Panc1 (cell line): ENCODE results near the gene LCE3A.

Experiments used
- POLR2AphosphoS5 ChIP-seq: IDR thresholded peaks from 2 replicates; pipeline ENCODE4 v1.6.1; 2012; ENCODE audit warnings: mild to moderate bottlenecking, low read depth, low read length, moderate library complexity
- SIN3A ChIP-seq: IDR thresholded peaks from 2 replicates; pipeline ENCODE4 v1.6.1; 2012; ENCODE audit warnings: low read depth, mild to moderate bottlenecking, low read length, moderate library complexity, borderline replicate concordance; ENCODE audit not compliant: insufficient read depth
- TCF7L2 ChIP-seq: IDR thresholded peaks from 2 replicates; pipeline ENCODE4 v1.6.1; 2011; ENCODE audit warnings: mild to moderate bottlenecking, low read depth, low read length, inconsistent platforms
- TF ChIP-seq, protein P1 (sequence below): fragments of 450-650 bp; IDR thresholded peaks from 2 replicates; pipeline ENCODE4 v1.5.1; 2017; ENCODE audit warnings: mild to moderate bottlenecking
- TF ChIP-seq, protein P2 (sequence below), 2 experiments: IDR thresholded peaks; 2 replicates each; pipeline ENCODE4 v1.6.1; 2011 to 2012; ENCODE audit warnings: low read depth in 2 of 2, control low read depth in 1 of 2, low read length in 1 of 2, mild to moderate bottlenecking in 1 of 2, moderate library complexity in 1 of 2; ENCODE audit not compliant: insufficient read depth in 1 of 2

DNA sequence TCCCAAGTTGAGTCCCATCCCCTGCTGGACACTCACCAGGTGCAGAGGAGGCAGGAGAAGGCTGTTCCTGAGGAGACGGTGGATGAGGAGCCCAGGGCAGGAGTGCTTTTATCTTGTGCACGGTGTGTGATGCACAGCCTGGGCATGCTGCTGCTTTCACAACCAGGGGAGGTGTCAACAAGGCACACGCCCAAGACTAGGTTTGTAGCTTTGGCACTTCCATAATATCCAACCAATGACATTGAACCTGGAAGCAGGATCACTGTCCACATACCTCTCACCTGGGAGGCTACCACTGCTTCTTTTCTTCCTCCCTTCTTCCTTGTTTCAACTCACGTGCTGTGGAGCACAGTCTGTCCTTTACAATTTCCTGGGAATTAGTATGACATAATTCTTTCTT is 42.5 kb downstream of the LCE3A start, which contains the start of gene LCE3D:
- TF ChIP-seq, protein P1, sequence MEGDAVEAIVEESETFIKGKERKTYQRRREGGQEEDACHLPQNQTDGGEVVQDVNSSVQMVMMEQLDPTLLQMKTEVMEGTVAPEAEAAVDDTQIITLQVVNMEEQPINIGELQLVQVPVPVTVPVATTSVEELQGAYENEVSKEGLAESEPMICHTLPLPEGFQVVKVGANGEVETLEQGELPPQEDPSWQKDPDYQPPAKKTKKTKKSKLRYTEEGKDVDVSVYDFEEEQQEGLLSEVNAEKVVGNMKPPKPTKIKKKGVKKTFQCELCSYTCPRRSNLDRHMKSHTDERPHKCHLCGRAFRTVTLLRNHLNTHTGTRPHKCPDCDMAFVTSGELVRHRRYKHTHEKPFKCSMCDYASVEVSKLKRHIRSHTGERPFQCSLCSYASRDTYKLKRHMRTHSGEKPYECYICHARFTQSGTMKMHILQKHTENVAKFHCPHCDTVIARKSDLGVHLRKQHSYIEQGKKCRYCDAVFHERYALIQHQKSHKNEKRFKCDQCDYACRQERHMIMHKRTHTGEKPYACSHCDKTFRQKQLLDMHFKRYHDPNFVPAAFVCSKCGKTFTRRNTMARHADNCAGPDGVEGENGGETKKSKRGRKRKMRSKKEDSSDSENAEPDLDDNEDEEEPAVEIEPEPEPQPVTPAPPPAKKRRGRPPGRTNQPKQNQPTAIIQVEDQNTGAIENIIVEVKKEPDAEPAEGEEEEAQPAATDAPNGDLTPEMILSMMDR: no peak
- TF ChIP-seq, protein P2, sequence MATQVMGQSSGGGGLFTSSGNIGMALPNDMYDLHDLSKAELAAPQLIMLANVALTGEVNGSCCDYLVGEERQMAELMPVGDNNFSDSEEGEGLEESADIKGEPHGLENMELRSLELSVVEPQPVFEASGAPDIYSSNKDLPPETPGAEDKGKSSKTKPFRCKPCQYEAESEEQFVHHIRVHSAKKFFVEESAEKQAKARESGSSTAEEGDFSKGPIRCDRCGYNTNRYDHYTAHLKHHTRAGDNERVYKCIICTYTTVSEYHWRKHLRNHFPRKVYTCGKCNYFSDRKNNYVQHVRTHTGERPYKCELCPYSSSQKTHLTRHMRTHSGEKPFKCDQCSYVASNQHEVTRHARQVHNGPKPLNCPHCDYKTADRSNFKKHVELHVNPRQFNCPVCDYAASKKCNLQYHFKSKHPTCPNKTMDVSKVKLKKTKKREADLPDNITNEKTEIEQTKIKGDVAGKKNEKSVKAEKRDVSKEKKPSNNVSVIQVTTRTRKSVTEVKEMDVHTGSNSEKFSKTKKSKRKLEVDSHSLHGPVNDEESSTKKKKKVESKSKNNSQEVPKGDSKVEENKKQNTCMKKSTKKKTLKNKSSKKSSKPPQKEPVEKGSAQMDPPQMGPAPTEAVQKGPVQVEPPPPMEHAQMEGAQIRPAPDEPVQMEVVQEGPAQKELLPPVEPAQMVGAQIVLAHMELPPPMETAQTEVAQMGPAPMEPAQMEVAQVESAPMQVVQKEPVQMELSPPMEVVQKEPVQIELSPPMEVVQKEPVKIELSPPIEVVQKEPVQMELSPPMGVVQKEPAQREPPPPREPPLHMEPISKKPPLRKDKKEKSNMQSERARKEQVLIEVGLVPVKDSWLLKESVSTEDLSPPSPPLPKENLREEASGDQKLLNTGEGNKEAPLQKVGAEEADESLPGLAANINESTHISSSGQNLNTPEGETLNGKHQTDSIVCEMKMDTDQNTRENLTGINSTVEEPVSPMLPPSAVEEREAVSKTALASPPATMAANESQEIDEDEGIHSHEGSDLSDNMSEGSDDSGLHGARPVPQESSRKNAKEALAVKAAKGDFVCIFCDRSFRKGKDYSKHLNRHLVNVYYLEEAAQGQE (IDR thresholded peaks at IDR 0.05; ENCODE audit: insufficient read depth in 1 of 2, low read depth in 2 of 2, low read length in 1 of 2): no peak
- TF ChIP-seq SIN3A (no peak), POLR2AphosphoS5 (no peak), TCF7L2 (no peak)
